ENCODE measurements around the gene SLC9A6. TPM values are rescaled to one million over a fixed set of nuclear protein-coding genes. Genes with fewer than 3 reads are reported as not detected.

Gene SLC9A6
- total and polyA plus RNA-seq, 9 of the 15 experiments (the other 6 are each of a cell fraction or from before 2014, with no cell fraction given): 3.7 to 13.9 (median 9.9) TPM

GRCh38 chrX:136016881-136017280 lies 31.6 kb downstream of the SLC9A6 start:
- no peak overlapping the region for H3K4me2 ChIP-seq (ENCODE audit: insufficient read depth, low read length)
- FAIRE-seq (no peak), ATAC-seq (no peak), DNase-seq (ENCODE audit: extremely low read depth in 1 of 4, low spot score in 3 of 4) (no peak)
- H3K79me2 ChIP-seq (ENCODE audit: control insufficient read depth, insufficient read depth, low read length): no peaks in the 10 kb centered on the region
- H3K36me3 ChIP-seq (ENCODE audit: control insufficient read depth, insufficient read depth, low read length): peaks cover 25% of the 10 kb centered on the region; the same call in 1 of the 3 replicates
- WGBS (ENCODE audit: insufficient coverage, low coverage, missing lambda C conversion rate): 60% methylated on average over 1 of the region's 2 CpGs
- intact Hi-C loops (cut with micrococcal nuclease) (no loop called here), in situ Hi-C loops (cut with MboI) (no loop called here)
- no peak overlapping the region for H2AFZ ChIP-seq (ENCODE audit: low read depth, low read length)
- no peaks in the 10 kb centered on the region for H3K9me1 ChIP-seq (ENCODE audit: control insufficient read depth, insufficient read depth, low read length)
- H4K20me1 ChIP-seq (replicated peaks; ENCODE audit: control insufficient read depth, insufficient read depth, low read length): no peaks in the 10 kb centered on the region
- H3K4me3 ChIP-seq: no peak overlapping the region
- TF ChIP-seq HMGN3 (IDR thresholded peaks at IDR 0.05; ENCODE audit: borderline replicate concordance, extremely low read depth, insufficient read length, low read depth, low read length) (no peak), TEAD1 (CRISPR knock-in tag; IDR thresholded peaks at IDR 0.05) (no peak), PTBP1 (IDR thresholded peaks at IDR 0.05; ENCODE audit: low read depth, low read length) (no peak), MAZ (CRISPR knock-in tag; conservative IDR thresholded peaks at IDR 0.05 in 1 of 2, IDR thresholded peaks at IDR 0.05 in 1 of 2) (no peak), ATF1 (CRISPR knock-in tag; IDR thresholded peaks at IDR 0.05) (no peak), ATF1 (tag; IDR thresholded peaks at IDR 0.05) (no peak), ZKSCAN8 (CRISPR knock-in tag; IDR thresholded peaks at IDR 0.05) (no peak), RBM14 (IDR thresholded peaks at IDR 0.05; ENCODE audit: borderline replicate concordance, insufficient read depth, low read depth, low read length) (no peak), ZNF121 (CRISPR knock-in tag; conservative IDR thresholded peaks at IDR 0.05) (no peak), HBP1 (CRISPR knock-in tag; IDR thresholded peaks at IDR 0.05) (no peak), TAF9B (IDR thresholded peaks at IDR 0.05; ENCODE audit: partially characterized antibody) (no peak), MEIS2 (IDR thresholded peaks at IDR 0.05; ENCODE audit: partially characterized antibody) (no peak), NFXL1 (CRISPR knock-in tag; IDR thresholded peaks at IDR 0.05) (no peak), CSDE1 (IDR thresholded peaks at IDR 0.05) (no peak), PHTF2 (CRISPR knock-in tag; IDR thresholded peaks at IDR 0.05) (no peak)
- BruUV-seq (replicated peaks): no TSS peak
- no peak overlapping the region for H3K9ac ChIP-seq (ENCODE audit: insufficient read depth in 1 of 2, low read depth in 2 of 2, low read length in 2 of 2)
- POLR2A ChIA-PET: interaction anchor here (0.8 kb wide), 1 partner anchor 9 kb away, joined by 3 read pairs; no protein-coding TSS in a partner anchor
- H3K4me1 ChIP-seq (replicated peaks in 1 of 2; ENCODE audit: control insufficient read depth in 2 of 2, insufficient read depth in 2 of 2, low read length in 2 of 2): no peaks in the 10 kb centered on the region
- no peak overlapping the region for H3K27ac ChIP-seq (ENCODE audit: extremely low read depth, low read depth, low read length)
- H3K9me3 ChIP-seq (replicated peaks; ENCODE audit: control insufficient read depth, insufficient read depth, low read depth, low read length): no peaks in the 10 kb centered on the region
- H3K27me3 ChIP-seq (ENCODE audit: control insufficient read depth in 2 of 2, insufficient read depth in 2 of 2, low read length in 2 of 2): no peaks in the 10 kb centered on the region
- CTCF ChIA-PET (ENCODE audit: low intra/inter-chr PET ratio): no interaction called here

Measured in K562 (cell line).